Fibroblast of skin of right biceps (primary cell): Measurements from ENCODE around the gene UGT8.
"Not testable (repeated sequence)": the region's sequence is repeated elsewhere in the genome, so short reads cannot be mapped to it uniquely, and the experiment has no call there.

Experiments used
- DNase-seq: peaks from one replicate; pipeline ENCODE4 v3.0.0-alpha.2; 2013

UGT8 gene

GRCh38 chr4:114598191-114599121 lies at the start of gene UGT8:
UGT8 (plus strand) TSS chr4:114598807; CDS start chr4:114622881, 24,074 bp downstream.
- DNase-seq: peak; percentile 6

- no peak for DNase-seq
Observed at GRCh38 chr4:114549638-114550037, 49.0 kb upstream of the UGT8 start.

GRCh38 chr4:114558446-114559020 lies 40.1 kb upstream of the UGT8 start:
- no peak for DNase-seq

GRCh38 chr4:114561590-114561989 lies 37.0 kb upstream of the UGT8 start:
- no peak for DNase-seq

GRCh38 chr4:114562176-114562904 lies 36.3 kb upstream of the UGT8 start:
- no peak for DNase-seq

- no peak for DNase-seq
Observed at GRCh38 chr4:114563536-114564315, 34.9 kb upstream of the UGT8 start.

- no peak for DNase-seq
Observed at GRCh38 chr4:114577386-114577785, 21.2 kb upstream of the UGT8 start.

GRCh38 chr4:114582621-114583020 lies 16.0 kb upstream of the UGT8 start:
- DNase-seq: no peak

GRCh38 chr4:114588305-114588704 lies 10.3 kb upstream of the UGT8 start:
- no peak for DNase-seq

- not testable (repeated sequence) for DNase-seq
Observed at GRCh38 chr4:114590360-114590759, 8.2 kb upstream of the UGT8 start.

GRCh38 chr4:114593526-114593925 lies 5.1 kb upstream of the UGT8 start:
- no peak for DNase-seq

GRCh38 chr4:114595207-114595606 lies 3.4 kb upstream of the UGT8 start:
- DNase-seq: no peak

- no peak for DNase-seq
Observed at GRCh38 chr4:114595921-114596320, 2.7 kb upstream of the UGT8 start.

GRCh38 chr4:114597410-114598115 lies 1.0 kb upstream of the UGT8 start:
- no peak for DNase-seq

- peak; percentile 3 for DNase-seq
Observed at GRCh38 chr4:114599231-114599902, 760 bp downstream of the UGT8 start.

- no peak for DNase-seq
Observed at GRCh38 chr4:114599903-114600552, 1.4 kb downstream of the UGT8 start.

GRCh38 chr4:114600672-114601071 lies 2.1 kb downstream of the UGT8 start:
- no peak for DNase-seq

- no peak for DNase-seq
Observed at GRCh38 chr4:114601304-114602052, 2.9 kb downstream of the UGT8 start.

- DNase-seq: no peak
Observed at GRCh38 chr4:114603497-114603896, 4.9 kb downstream of the UGT8 start.

GRCh38 chr4:114606245-114606644 lies 7.6 kb downstream of the UGT8 start:
- no peak for DNase-seq
